Motor neuron (in vitro differentiated cells): ENCODE data around the gene SP5. TPM values are rescaled to one million over a fixed set of nuclear protein-coding genes. Genes with fewer than 3 reads are reported as not detected.
"Not testable (repeated sequence)": the region's sequence is repeated elsewhere in the genome, so short reads cannot be mapped to it uniquely, and the experiment has no call there.

Experiments used
- ATAC-seq, 8 experiments: fragments of 200-7000 bp; cut with Tn5 transposase; replicated peaks in 6 of 8; 2 replicates each; pipeline ENCODE4 v1.8.0; 2021; ENCODE audit warnings: mild to moderate bottlenecking in 8 of 8, moderate library complexity in 8 of 8
- H3K27ac ChIP-seq, 2 donors: fragments of 250-450 bp; sonication (Bioruptor Pico); 2 replicates each; pipeline ENCODE4 v1.9.0; 2021; ENCODE audit warnings: antibody characterized with exemption in 2 of 2, mild to moderate bottlenecking in 2 of 2, moderate library complexity in 1 of 2
- H3K4me1 ChIP-seq, 2 donors: fragments of 250-450 bp; sonication (Bioruptor Pico); replicated peaks in 1 of 2; 2 replicates each; pipeline ENCODE4 v1.6.1; 2021; ENCODE audit warnings: antibody characterized with exemption in 2 of 2, mild to moderate bottlenecking in 2 of 2, moderate library complexity in 1 of 2
- H3K4me3 ChIP-seq, 5 donors: fragments of 250-450 bp; sonication (Bioruptor Pico); 2 replicates each; pipeline ENCODE4 v1.9.0; 2021; ENCODE audit warnings: antibody characterized with exemption in 5 of 5, mild to moderate bottlenecking in 5 of 5, moderate library complexity in 4 of 5
- WGBS, 10 experiments: fragments of 450-650 bp; shearing (Covaris generic); methylation state at CpG; one replicate each; pipeline ENCODE4 v1.0.0; 2022; 5-methylcytosine and 5-hydroxymethylcytosine counted together
- in situ Hi-C, 9 experiments: fragments of 400-800 bp; cut with MboI; loops; one replicate each; pipeline ENCODE4 v1.15.0; 2021; ENCODE audit warnings: low sequenced_read_pairs in 9 of 9, low pct_unique_long_range_greater_than_20kb in 2 of 9; ENCODE audit not compliant: unreplicated experiment in 9 of 9
- total RNA-seq, 8 experiments: library from RNA; unstranded; fragments of 300-600 nt; gene quantifications; 2 replicates each; pipeline versions ENCODE4 v1.2.3 to v1.2.4, GENCODE V29; 2022

The SP5 gene
- total RNA-seq, 8 experiments from 2014 or later = 0.11 to 0.57 (median 0.14) TPM; not detected in 3

- ATAC-seq = peak in 4 of 8 experiments; percentile 50 to 62 (median 57)
- in situ Hi-C loops, H3K27ac ChIP-seq, H3K4me1 ChIP-seq, H3K4me3 ChIP-seq: not testable (repeated sequence)
- WGBS, 10 experiments = 0 to 100% (median 69%) methylated on average over 1 to 5 of the region's 12 CpGs; no CpG with 5 or more reads in 4 of the 10 experiments
Observed at GRCh38 chr2:170751555-170751954, 36.4 kb downstream of the SP5 start.

- no peak overlapping the region for H3K27ac ChIP-seq
- no peak overlapping the region for H3K4me3 ChIP-seq
- peaks cover 0 to 3% of the 10 kb centered on the region in 2 donors for H3K4me1 ChIP-seq
- ATAC-seq = no peak
- in situ Hi-C loops = no loop called here
Observed at GRCh38 chr2:170761572-170761971, 46.4 kb downstream of the SP5 start.

- no peak overlapping the region for H3K27ac ChIP-seq
- WGBS, 10 experiments = 46 to 90% (median 71%) methylated on average over 3 to 7 of the region's 7 CpGs; no CpG with 5 or more reads in 1 of the 10 experiments
- H3K4me1 ChIP-seq = peaks cover 0 to 3% of the 10 kb centered on the region in 2 donors
- no peak for ATAC-seq
- no peak overlapping the region for H3K4me3 ChIP-seq
- in situ Hi-C loops = no loop called here
Observed at GRCh38 chr2:170762760-170763159, 47.6 kb downstream of the SP5 start.

- ATAC-seq = no peak
- Histone ChIP-seq H3K4me3 (no peak overlapping the region), H3K4me1 (peaks cover 0 to 3% of the 10 kb centered on the region in 2 donors), H3K27ac (no peak overlapping the region)
- in situ Hi-C loops = no loop called here
- 20 to 93% (median 74%) methylated on average over 1 to 4 of the region's 4 CpGs; no CpG with 5 or more reads in 2 of the 10 experiments for WGBS, 10 experiments
Observed at GRCh38 chr2:170763232-170763631, 48.1 kb downstream of the SP5 start.

- no peak overlapping the region for H3K4me3 ChIP-seq
- in situ Hi-C loops = no loop called here
- no peak overlapping the region for H3K27ac ChIP-seq
- 21 to 63% (median 40%) methylated on average over 1 to 2 of the region's 2 CpGs; no CpG with 5 or more reads in 1 of the 10 experiments for WGBS, 10 experiments
- peaks cover 0 to 3% of the 10 kb centered on the region in 2 donors for H3K4me1 ChIP-seq
- no peak for ATAC-seq
Observed at GRCh38 chr2:170764880-170765261, 49.7 kb downstream of the SP5 start.

GRCh38 chr2:170766693-170767092 is 51.6 kb downstream of the SP5 start:
- ATAC-seq = no peak

More at GRCh38 chr2:170766693-170767092, 51.6 kb downstream of the SP5 start:
- peaks cover 2 to 3% of the 10 kb centered on the region in 2 donors for H3K4me1 ChIP-seq
- WGBS, 10 experiments = 0 to 86% (median 63%) methylated on average over 1 to 4 of the region's 4 CpGs
- H3K4me3 ChIP-seq = no peak overlapping the region
- in situ Hi-C loops = no loop called here
- no peak overlapping the region for H3K27ac ChIP-seq

Other genes starting within 250 kb of the SP5 start
- 10 to 100 TPM in 1 of 8 experiments, 1 to 10 TPM in 3, under 1 TPM in 1, not detected in 3; 0.96 to 11.7 (median 1.8) TPM for gene ERICH2, start 55.0 kb downstream of the SP5 start, total RNA-seq
- 10 to 100 TPM in 3 of 8 experiments, 1 to 10 TPM in 4, under 1 TPM in 1; 0.18 to 18.7 (median 7.2) TPM for gene GAD1, start 101.5 kb downstream of the SP5 start, total RNA-seq
- 10 to 100 TPM; 31.9 to 62.9 (median 46.7) TPM for gene GORASP2, start 213.9 kb downstream of the SP5 start, total RNA-seq